Measurements from ENCODE around the gene TARS3.

The TARS3 gene

DNA sequence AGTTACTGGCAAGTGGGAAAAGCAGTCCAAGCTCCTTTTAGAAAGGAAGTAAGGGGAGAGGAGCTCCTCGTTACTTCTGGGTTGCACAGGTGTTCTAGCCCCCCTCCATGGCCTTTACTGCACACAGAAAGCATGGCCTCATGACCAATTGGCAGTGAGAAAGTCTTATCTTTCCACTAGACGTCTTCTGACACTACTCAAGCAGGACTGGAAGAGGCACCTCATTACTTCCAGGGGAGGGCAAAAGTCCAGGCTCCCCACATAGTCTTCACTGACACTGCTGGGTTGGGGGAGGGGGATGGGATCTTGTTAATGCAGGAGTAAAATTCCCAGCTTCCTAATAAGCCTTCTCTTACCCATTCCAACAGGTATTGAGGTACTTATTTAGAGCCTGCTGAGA lies 44.5 kb downstream of the TARS3 start:
- no peak for ATAC-seq (ENCODE audit: insufficient read depth, low read depth)
- no peaks in the 10 kb centered on the region for H3K79me2 ChIP-seq (ENCODE audit: insufficient read depth, low read length)

DNA sequence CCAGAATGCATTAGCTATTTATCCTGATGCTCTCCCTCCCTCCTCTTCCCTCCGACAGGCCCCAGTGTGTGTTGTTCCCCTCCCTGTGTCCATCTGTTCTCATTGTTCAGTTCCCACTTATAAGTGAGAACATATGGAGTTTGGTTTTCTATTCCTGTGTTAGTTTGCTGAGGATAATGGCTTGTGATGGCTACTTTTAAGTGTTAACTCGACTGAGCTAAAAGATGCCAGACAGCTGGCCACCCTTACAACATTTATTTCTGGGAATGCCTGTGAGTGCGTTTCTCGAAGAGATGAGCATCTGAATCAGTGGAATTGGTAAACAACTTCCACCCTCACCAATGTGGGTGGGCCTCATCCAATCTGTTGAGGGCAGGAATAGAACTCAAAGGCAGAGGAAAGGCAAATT lies 47.3 kb downstream of the TARS3 start:
- H3K4me3 ChIP-seq (ENCODE audit: low read depth in 1 of 2, low read length in 2 of 2) = no peak overlapping the region
- no peak overlapping the region for H3K27ac ChIP-seq (ENCODE audit: low read length)
- no peak overlapping the region for H3K4me2 ChIP-seq (ENCODE audit: insufficient read depth, low read length)
- no peak overlapping the region for H2AFZ ChIP-seq (ENCODE audit: low read depth, low read length)
- no peak overlapping the region for H3K9ac ChIP-seq (ENCODE audit: low read depth, low read length)
- H3K4me1 ChIP-seq (ENCODE audit: insufficient read depth, low read length) = no peaks in the 10 kb centered on the region
- no peaks in the 10 kb centered on the region for H3K9me3 ChIP-seq (ENCODE audit: insufficient read depth, low read length, severe bottlenecking)
- H3K79me2 ChIP-seq (ENCODE audit: insufficient read depth, low read length) = no peaks in the 10 kb centered on the region
- H4K20me1 ChIP-seq (ENCODE audit: insufficient read depth, low read length) = no peaks in the 10 kb centered on the region
- no peak for ATAC-seq (ENCODE audit: insufficient read depth, low read depth)
- TF ChIP-seq, protein P1, sequence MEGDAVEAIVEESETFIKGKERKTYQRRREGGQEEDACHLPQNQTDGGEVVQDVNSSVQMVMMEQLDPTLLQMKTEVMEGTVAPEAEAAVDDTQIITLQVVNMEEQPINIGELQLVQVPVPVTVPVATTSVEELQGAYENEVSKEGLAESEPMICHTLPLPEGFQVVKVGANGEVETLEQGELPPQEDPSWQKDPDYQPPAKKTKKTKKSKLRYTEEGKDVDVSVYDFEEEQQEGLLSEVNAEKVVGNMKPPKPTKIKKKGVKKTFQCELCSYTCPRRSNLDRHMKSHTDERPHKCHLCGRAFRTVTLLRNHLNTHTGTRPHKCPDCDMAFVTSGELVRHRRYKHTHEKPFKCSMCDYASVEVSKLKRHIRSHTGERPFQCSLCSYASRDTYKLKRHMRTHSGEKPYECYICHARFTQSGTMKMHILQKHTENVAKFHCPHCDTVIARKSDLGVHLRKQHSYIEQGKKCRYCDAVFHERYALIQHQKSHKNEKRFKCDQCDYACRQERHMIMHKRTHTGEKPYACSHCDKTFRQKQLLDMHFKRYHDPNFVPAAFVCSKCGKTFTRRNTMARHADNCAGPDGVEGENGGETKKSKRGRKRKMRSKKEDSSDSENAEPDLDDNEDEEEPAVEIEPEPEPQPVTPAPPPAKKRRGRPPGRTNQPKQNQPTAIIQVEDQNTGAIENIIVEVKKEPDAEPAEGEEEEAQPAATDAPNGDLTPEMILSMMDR (IDR thresholded peaks at IDR 0.05; ENCODE audit: borderline replicate concordance, extremely low read depth, low read length, poor library complexity, severe bottlenecking) = no peak
- TF ChIP-seq EZH2 (IDR thresholded peaks at IDR 0.05; ENCODE audit: borderline replicate concordance, low read depth, low read length, severe bottlenecking) = no peak
- no peak for DNase-seq
- no peaks in the 10 kb centered on the region for H3K27me3 ChIP-seq (ENCODE audit: insufficient read depth, low read length, poor library complexity)
- peaks cover 15% of the 10 kb centered on the region for H3K36me3 ChIP-seq (ENCODE audit: insufficient read depth, low read length)

More for the DNA sequence above, 44.5 kb downstream of the TARS3 start:
- H3K9ac ChIP-seq (ENCODE audit: low read depth, low read length) = no peak overlapping the region
- no peaks in the 10 kb centered on the region for H3K4me1 ChIP-seq (ENCODE audit: insufficient read depth, low read length)
- H3K9me3 ChIP-seq (ENCODE audit: insufficient read depth, low read length, severe bottlenecking) = no peaks in the 10 kb centered on the region
- no peak for TF ChIP-seq EZH2 (IDR thresholded peaks at IDR 0.05; ENCODE audit: borderline replicate concordance, low read depth, low read length, severe bottlenecking)
- TF ChIP-seq, protein P1 (IDR thresholded peaks at IDR 0.05; ENCODE audit: borderline replicate concordance, extremely low read depth, low read length, poor library complexity, severe bottlenecking) = no peak
- DNase-seq = no peak
- H3K36me3 ChIP-seq (ENCODE audit: insufficient read depth, low read length) = peaks cover 11% of the 10 kb centered on the region; the same call in 1 of the 2 replicates
- no peaks in the 10 kb centered on the region for H3K27me3 ChIP-seq (ENCODE audit: insufficient read depth, low read length, poor library complexity)
- H2AFZ ChIP-seq (ENCODE audit: low read depth, low read length) = no peak overlapping the region
- H3K27ac ChIP-seq (ENCODE audit: low read length) = no peak overlapping the region
- H3K4me2 ChIP-seq (ENCODE audit: insufficient read depth, low read length) = no peak overlapping the region
- H3K4me3 ChIP-seq (ENCODE audit: low read depth in 1 of 2, low read length in 2 of 2) = no peak overlapping the region
- H4K20me1 ChIP-seq (ENCODE audit: insufficient read depth, low read length) = no peaks in the 10 kb centered on the region

DNA sequence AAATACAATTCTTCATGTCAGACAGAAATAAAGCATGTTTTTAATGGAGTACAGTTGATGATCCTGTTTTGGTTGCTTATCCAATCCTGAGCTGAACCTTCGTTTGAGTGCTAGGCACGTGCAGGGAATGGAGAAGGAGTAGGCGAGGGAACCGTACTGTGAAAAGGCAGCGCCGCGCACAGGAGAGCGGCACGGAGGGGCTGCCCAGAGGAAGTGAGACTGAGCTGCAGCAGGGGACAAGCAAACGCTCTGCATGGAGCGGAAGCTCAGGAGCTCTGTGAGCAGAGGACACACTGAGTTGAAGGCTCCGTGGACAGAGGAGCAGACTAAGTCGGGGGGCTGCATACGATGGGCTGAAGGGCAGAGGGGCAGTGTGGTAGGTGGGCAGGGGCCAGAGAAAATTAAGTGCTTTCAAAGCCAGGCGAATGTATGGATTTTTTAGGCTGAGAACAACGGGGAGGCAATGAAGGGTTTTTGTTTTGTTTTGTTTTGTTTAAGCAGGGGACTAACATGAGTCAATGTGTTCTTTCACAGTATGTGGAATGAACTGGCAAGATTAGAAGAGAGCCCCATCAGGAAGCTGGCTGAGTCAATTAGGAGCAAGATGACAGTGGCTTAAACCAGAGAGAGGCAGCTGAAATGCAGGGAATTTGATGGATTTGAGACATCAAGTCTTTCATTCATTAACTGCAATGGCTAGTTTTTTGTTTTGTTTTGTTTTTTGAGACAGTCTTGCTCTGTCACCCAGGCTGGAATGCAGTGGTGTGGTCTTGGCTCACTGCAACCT lies 48.3 kb downstream of the TARS3 start:
- Histone ChIP-seq H3K27me3 (ENCODE audit: insufficient read depth, low read length, poor library complexity) (no peaks in the 10 kb centered on the region), H3K27ac (ENCODE audit: low read length) (no peak overlapping the region), H3K79me2 (ENCODE audit: insufficient read depth, low read length) (no peaks in the 10 kb centered on the region), H3K36me3 (ENCODE audit: insufficient read depth, low read length) (peaks cover 12% of the 10 kb centered on the region), H2AFZ (ENCODE audit: low read depth, low read length) (no peak overlapping the region), H4K20me1 (ENCODE audit: insufficient read depth, low read length) (no peaks in the 10 kb centered on the region), H3K9me3 (ENCODE audit: insufficient read depth, low read length, severe bottlenecking) (no peaks in the 10 kb centered on the region), H3K4me2 (ENCODE audit: insufficient read depth, low read length) (no peak overlapping the region), H3K4me3 (ENCODE audit: low read depth in 1 of 2, low read length in 2 of 2) (no peak overlapping the region), H3K4me1 (ENCODE audit: insufficient read depth, low read length) (no peaks in the 10 kb centered on the region), H3K9ac (ENCODE audit: low read depth, low read length) (no peak overlapping the region)
- no peak for DNase-seq
- ATAC-seq (ENCODE audit: insufficient read depth, low read depth) = no peak
- no peak for TF ChIP-seq EZH2 (IDR thresholded peaks at IDR 0.05; ENCODE audit: borderline replicate concordance, low read depth, low read length, severe bottlenecking)
- TF ChIP-seq, protein P1 (IDR thresholded peaks at IDR 0.05; ENCODE audit: borderline replicate concordance, extremely low read depth, low read length, poor library complexity, severe bottlenecking) = no peak

All from DND-41 (cell line).